Sigmoid colon (tissue), 4 donors: Measurements from ENCODE around the gene TTC39A.

Experiments
- POLR2A ChIP-seq, 2 donors: fragments of 450-650 bp; IDR thresholded peaks; one replicate each; pipeline ENCODE4 v1.6.1; 2016; ENCODE audit warnings: antibody characterized with exemption in 2 of 2, mild to moderate bottlenecking in 2 of 2, moderate library complexity in 2 of 2
- POLR2AphosphoS5 ChIP-seq, 4 donors: sonication (generic); formaldehyde crosslinking; IDR thresholded peaks; one replicate each; pipeline ENCODE4 v1.6.1; 2017; ENCODE audit warnings: antibody characterized with exemption in 4 of 4
- TF ChIP-seq, protein P1 (sequence below), 4 experiments: fragments of 450-650 bp in 3 of 4; fragments of 200-600 bp in 1 of 4; IDR thresholded peaks; one replicate each; pipeline ENCODE4 v1.5.1; 2016 to 2019; ENCODE audit warnings: antibody characterized with exemption in 4 of 4, mild to moderate bottlenecking in 3 of 4, moderate library complexity in 2 of 4

DNA sequence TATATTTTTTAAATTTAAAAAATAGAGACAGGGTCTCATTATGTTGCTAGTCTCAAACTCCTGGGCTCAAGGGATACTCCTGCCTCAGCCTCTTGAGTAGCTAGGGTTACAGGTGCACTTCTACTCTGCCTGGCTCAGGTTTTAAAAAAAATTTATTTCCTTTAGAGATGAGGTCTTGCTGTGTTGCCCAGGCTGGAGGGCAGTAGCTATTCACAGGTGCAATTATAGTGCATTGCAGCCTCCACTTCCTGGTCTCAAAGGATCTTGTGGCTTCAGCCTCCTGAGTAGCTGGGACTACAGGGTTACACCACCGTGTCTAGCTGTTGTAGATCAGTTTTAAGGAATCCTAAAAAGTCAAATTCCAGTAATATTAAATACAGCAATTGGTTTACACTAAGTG is 89.2 kb downstream of the TTC39A start:
- TF ChIP-seq, protein P1, sequence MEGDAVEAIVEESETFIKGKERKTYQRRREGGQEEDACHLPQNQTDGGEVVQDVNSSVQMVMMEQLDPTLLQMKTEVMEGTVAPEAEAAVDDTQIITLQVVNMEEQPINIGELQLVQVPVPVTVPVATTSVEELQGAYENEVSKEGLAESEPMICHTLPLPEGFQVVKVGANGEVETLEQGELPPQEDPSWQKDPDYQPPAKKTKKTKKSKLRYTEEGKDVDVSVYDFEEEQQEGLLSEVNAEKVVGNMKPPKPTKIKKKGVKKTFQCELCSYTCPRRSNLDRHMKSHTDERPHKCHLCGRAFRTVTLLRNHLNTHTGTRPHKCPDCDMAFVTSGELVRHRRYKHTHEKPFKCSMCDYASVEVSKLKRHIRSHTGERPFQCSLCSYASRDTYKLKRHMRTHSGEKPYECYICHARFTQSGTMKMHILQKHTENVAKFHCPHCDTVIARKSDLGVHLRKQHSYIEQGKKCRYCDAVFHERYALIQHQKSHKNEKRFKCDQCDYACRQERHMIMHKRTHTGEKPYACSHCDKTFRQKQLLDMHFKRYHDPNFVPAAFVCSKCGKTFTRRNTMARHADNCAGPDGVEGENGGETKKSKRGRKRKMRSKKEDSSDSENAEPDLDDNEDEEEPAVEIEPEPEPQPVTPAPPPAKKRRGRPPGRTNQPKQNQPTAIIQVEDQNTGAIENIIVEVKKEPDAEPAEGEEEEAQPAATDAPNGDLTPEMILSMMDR (IDR thresholded peaks at IDR 0.05) = no peak
- TF ChIP-seq POLR2AphosphoS5 (IDR thresholded peaks at IDR 0.05) (no peak), POLR2A (IDR thresholded peaks at IDR 0.05) (no peak)
